Endodermal cell (in vitro differentiated cells): Measurements from ENCODE around the gene TMEM176A. TPM values are rescaled to one million over a fixed set of nuclear protein-coding genes. Genes with fewer than 3 reads are reported as not detected.

Experiments
- DNase-seq: peaks from one replicate; pipeline ENCODE4 v3.0.0-alpha.2; 2017
- H3K27ac ChIP-seq: 2 replicates; pipeline ENCODE4 v1.5.1; 2013; ENCODE audit warnings: mild to moderate bottlenecking, low read depth, low read length, moderate library complexity
- H3K27me3 ChIP-seq: 2 replicates; pipeline ENCODE4 v1.6.1; 2013; ENCODE audit warnings: mild to moderate bottlenecking, low read length, moderate library complexity; ENCODE audit not compliant: insufficient read depth, control insufficient read depth, poor library complexity, severe bottlenecking
- H3K36me3 ChIP-seq: 2 replicates; pipeline ENCODE4 v1.7.0; 2013; ENCODE audit warnings: mild to moderate bottlenecking, low read length, moderate library complexity; ENCODE audit not compliant: control insufficient read depth, insufficient read depth
- H3K4me1 ChIP-seq: one replicate; pipeline ENCODE4 v1.7.0; 2013; ENCODE audit warnings: low read length; ENCODE audit not compliant: control insufficient read depth, insufficient read depth
- H3K4me3 ChIP-seq: 2 replicates; pipeline ENCODE4 v1.5.1; 2013; ENCODE audit warnings: mild to moderate bottlenecking, low read length, moderate library complexity
- H3K9ac ChIP-seq: 2 replicates; pipeline ENCODE4 v1.6.1; 2013; ENCODE audit warnings: mild to moderate bottlenecking, low read length, moderate library complexity; ENCODE audit not compliant: poor library complexity, severe bottlenecking; ENCODE audit errors: extremely low read depth
- H3K9me3 ChIP-seq: 2 replicates; pipeline ENCODE4 v1.6.1; 2013; ENCODE audit warnings: mild to moderate bottlenecking, low read length, moderate library complexity; ENCODE audit not compliant: control insufficient read depth
- H3K27ac Mint-ChIP-seq: 2 replicates; pipeline ENCODE4 v1.8.0; 2020; ENCODE audit warnings: mixed read lengths
- H3K27me3 Mint-ChIP-seq: 2 replicates; pipeline ENCODE4 v1.8.0; 2021; ENCODE audit warnings: mild to moderate bottlenecking, mixed read lengths; ENCODE audit not compliant: insufficient read depth
- H3K36me3 Mint-ChIP-seq: 2 replicates; pipeline ENCODE4 v1.8.0; 2020; ENCODE audit warnings: low read depth, mixed read lengths
- H3K4me1 Mint-ChIP-seq: 2 replicates; pipeline ENCODE4 v1.8.0; 2020; ENCODE audit warnings: mixed read lengths
- H3K4me3 Mint-ChIP-seq: 2 replicates; pipeline ENCODE4 v1.8.0; 2020; ENCODE audit warnings: mild to moderate bottlenecking, moderate library complexity, mixed read lengths
- H3K9me3 Mint-ChIP-seq: 2 replicates; pipeline ENCODE4 v1.8.0; 2020; ENCODE audit warnings: mild to moderate bottlenecking, mixed read lengths
- CTCF ChIP-seq: fragments of 200-600 bp; sonication (generic); conservative IDR thresholded peaks from 2 replicates; pipeline ENCODE4 v1.5.0; 2021; ENCODE audit warnings: antibody characterized with exemption, mild to moderate bottlenecking
- WGBS, 2 experiments: methylation state at CpG; one replicate each; pipeline versions ENCODE4 v1.1.5 to v1.1.7; 2013; ENCODE audit warnings: missing lambda C conversion rate in 2 of 2, mixed read lengths in 1 of 2; ENCODE audit not compliant: insufficient coverage in 1 of 2, insufficient read length in 1 of 2; 5-methylcytosine and 5-hydroxymethylcytosine counted together
- total RNA-seq, 2 donors: library from RNA; stranded (reverse); fragmentation: NEBNext Ultra II Directional in 1 of 2; extraction: Animal tissue kit (Norgen Biotek cat#: 25700) in 1 of 2; gene quantifications; 2 replicates in 1 of 2; 3 replicates in 1 of 2; pipeline ENCODE4 v1.2.1, GENCODE V29; 2021

Gene TMEM176A
- total RNA-seq, 2 donors from 2014 or later: not detected

GRCh38 chr7:150830937-150831336, 30.4 kb downstream of the TMEM176A start:
- no peak overlapping the region for H3K4me3 Mint-ChIP-seq
- H3K27ac Mint-ChIP-seq: no peak overlapping the region
- no peak overlapping the region for H3K4me3 ChIP-seq
- H3K27me3 ChIP-seq: no peaks in the 10 kb centered on the region
- H3K27ac ChIP-seq: peak overlapping the region; percentile 70
- no peak for TF ChIP-seq CTCF
- H3K4me1 ChIP-seq: no peaks in the 10 kb centered on the region
- H3K4me1 Mint-ChIP-seq: no peaks in the 10 kb centered on the region
- 20 to 32% methylated on average over 1 of the region's 1 CpG for WGBS, 2 experiments
- peaks cover 9% of the 10 kb centered on the region for H3K27me3 Mint-ChIP-seq
- H3K9ac ChIP-seq: no peak overlapping the region
- no peaks in the 10 kb centered on the region for H3K36me3 ChIP-seq
- DNase-seq: no peak
- no peaks in the 10 kb centered on the region for H3K36me3 Mint-ChIP-seq
- no peaks in the 10 kb centered on the region for H3K9me3 Mint-ChIP-seq
- H3K9me3 ChIP-seq: no peaks in the 10 kb centered on the region

GRCh38 chr7:150831851-150832250, 31.3 kb downstream of the TMEM176A start:
- H3K4me3 Mint-ChIP-seq: no peak overlapping the region
- WGBS, 2 experiments: 88 to 92% methylated on average over 1 of the region's 1 CpG
- H3K27me3 Mint-ChIP-seq: peaks cover 4% of the 10 kb centered on the region
- Histone ChIP-seq H3K27me3 (no peaks in the 10 kb centered on the region), H3K4me3 (no peak overlapping the region), H3K27ac (no peak overlapping the region), H3K9me3 (no peaks in the 10 kb centered on the region), H3K4me1 (no peaks in the 10 kb centered on the region), H3K9ac (no peak overlapping the region), H3K36me3 (no peaks in the 10 kb centered on the region)
- H3K9me3 Mint-ChIP-seq: no peaks in the 10 kb centered on the region
- no peak for TF ChIP-seq CTCF
- no peaks in the 10 kb centered on the region for H3K36me3 Mint-ChIP-seq
- no peak overlapping the region for H3K27ac Mint-ChIP-seq
- DNase-seq: no peak
- no peaks in the 10 kb centered on the region for H3K4me1 Mint-ChIP-seq

- no peak for TF ChIP-seq CTCF
- Mint-ChIP-seq H3K27me3 (peaks cover 3% of the 10 kb centered on the region), H3K27ac (no peak overlapping the region), H3K4me3 (no peak overlapping the region), H3K4me1 (no peaks in the 10 kb centered on the region), H3K36me3 (no peaks in the 10 kb centered on the region), H3K9me3 (no peaks in the 10 kb centered on the region)
- no peaks in the 10 kb centered on the region for H3K9me3 ChIP-seq
- no peak overlapping the region for H3K9ac ChIP-seq
- no peaks in the 10 kb centered on the region for H3K27me3 ChIP-seq
- no peak for DNase-seq
- no peaks in the 10 kb centered on the region for H3K4me1 ChIP-seq
- H3K27ac ChIP-seq: no peak overlapping the region
- H3K36me3 ChIP-seq: no peaks in the 10 kb centered on the region
- 83 to 96% methylated on average over 1 of the region's 1 CpG for WGBS, 2 experiments
- H3K4me3 ChIP-seq: no peak overlapping the region
Measured at GRCh38 chr7:150835019-150835418, 34.5 kb downstream of the TMEM176A start.
